NCI-H446 (cell line): ENCODE results near the gene PHLDB3.
"Not testable (repeated sequence)": the region's sequence is repeated elsewhere in the genome, so short reads cannot be mapped to it uniquely, and the experiment has no call there.

ENCODE experiments used
- DNase-seq, 2 experiments: peaks; one replicate each; lab custom pipeline; 2025; lab: John Stamatoyannopoulos, UW

PHLDB3 gene

GRCh38 chr19:43504426-43505185 is at the start of gene PHLDB3:
TSS of gene PHLDB3 (minus strand) at chr19:43504746. CDS start at chr19:43504118, 628 bp downstream.
- peak in 1 of 2 experiments; percentile 29 for DNase-seq

DNA sequence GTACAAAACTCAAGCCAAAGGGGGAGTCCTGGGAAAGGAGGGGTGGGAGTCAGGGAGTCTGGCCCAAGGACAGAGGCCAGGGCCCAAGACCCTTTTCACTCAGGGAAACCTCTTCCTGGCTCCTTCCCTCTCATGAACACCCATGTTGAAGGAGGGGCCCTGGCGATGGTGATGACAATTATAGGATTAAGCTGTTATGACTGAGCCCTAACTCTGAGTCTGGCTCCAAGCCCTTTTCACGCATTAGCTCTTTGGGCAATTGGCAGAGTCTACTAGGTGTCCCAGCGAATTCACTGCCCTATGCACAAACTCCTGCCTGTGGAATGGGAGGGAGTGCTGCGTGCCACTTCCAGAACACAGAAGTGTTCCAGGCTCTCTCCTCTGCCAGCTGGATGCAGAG is 49.1 kb upstream of the PHLDB3 start:
- no peak for DNase-seq

DNA sequence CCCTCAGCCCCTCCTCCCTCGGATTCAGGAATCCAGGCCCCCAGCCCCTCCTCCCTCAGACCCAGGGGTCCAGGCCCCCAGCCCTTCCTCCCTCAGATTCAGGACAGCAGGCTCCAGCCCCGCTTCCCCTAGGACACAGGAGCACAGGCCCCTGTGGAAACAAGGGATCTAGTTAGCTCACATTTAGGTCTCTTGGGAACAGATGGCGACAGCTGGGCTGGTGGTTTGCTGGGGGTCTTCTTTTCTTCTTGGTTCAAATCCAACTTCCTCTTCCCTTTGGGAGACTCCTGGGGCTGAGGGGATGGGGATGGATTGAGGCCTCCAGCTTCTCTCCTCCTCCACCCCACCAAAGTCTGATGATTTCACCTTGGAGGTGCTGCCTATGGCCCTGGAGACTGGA is 48.1 kb upstream of the PHLDB3 start:
- DNase-seq, result no peak

- no peak for DNase-seq
Observed at GRCh38 chr19:43552198-43552450, 47.6 kb upstream of the PHLDB3 start.

DNA sequence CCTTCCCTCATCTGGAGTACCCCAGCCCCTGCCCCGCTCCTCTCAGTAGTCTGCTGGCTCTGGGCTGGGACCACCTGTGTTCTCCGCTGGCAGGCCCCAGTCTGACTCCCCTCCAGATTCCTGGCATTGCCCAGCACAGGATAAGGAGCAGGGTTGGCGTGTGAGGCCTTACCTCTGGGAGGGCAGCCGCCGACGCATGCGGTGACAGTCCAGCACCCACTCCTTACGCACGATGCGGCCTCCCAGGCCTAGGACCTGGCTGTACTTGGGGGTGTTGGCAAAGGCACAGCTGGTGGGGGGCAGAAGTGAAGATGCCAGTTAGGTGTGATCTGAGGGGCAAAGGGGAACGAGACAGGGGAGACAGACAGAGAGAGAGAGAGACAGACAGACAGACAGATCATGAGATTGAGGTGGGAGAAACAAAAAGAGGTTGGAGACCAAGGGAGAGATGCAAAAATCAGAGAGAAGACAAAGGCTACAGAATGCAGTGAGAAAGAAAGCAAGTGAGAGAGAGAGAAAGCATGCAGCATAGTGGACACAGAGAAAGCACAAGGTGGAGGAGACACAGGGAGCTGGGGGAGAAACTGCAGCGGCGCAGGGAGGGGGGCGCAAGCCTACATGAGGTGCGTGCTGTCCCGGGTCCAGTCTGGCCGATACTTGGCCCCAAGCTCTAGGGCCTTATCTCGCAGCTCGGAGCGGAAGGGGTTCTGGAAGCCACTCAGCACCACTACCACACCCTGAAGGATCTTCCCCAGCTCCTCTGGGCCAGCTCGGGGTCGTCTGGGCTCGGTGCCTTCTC is 47.1 kb upstream of the PHLDB3 start:
- DNase-seq, result no peak

GRCh38 chr19:43548706-43549105 is 44.2 kb upstream of the PHLDB3 start:
- DNase-seq, result no peak

- not testable (repeated sequence) for DNase-seq
Observed at GRCh38 chr19:43547926-43548325, 43.4 kb upstream of the PHLDB3 start.

DNA sequence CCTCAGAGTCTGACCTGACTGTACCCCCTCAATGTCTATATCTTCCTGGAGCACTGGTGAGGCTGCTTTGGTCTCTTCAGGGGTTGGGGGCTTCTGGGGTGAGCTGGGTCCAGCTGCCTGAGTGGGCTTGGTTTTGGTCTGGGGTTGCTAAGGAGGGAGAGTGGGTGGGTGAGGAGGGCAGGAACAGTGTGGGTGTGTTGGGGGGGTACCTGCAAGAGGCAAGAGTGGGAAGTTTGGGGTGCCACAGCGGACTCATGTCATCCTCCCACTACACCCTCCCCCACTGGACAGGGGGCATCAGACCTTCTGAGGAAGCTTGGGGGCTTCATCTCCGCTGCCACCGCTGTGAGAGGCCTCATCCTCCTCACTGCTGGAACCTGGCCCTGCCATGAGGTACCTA is 42.0 kb upstream of the PHLDB3 start:
- DNase-seq, result no peak

GRCh38 chr19:43545981-43546380 is 41.4 kb upstream of the PHLDB3 start:
- no peak for DNase-seq

GRCh38 chr19:43545276-43545675 is 40.7 kb upstream of the PHLDB3 start:
- DNase-seq, result no peak

DNA sequence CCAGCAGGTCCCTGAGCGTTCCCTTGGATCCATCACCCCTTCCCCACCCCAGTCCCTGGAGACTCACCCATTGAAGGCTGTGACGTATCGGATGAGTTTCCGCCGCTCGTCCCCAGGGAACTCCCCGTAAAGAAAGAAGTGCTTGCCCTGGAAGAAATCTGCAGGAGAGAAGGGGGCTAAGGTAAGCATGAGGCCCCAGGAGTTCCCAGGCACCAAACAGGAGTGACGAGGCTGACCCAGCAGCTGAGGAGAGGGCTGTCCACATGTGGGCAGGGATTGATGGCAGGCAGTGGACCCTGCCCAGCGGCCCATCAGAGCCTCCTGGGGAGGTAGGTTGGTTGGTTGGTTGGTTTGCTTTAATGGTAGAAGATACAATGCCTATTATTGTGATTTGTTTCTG is 39.5 kb upstream of the PHLDB3 start:
- DNase-seq, result no peak

DNA sequence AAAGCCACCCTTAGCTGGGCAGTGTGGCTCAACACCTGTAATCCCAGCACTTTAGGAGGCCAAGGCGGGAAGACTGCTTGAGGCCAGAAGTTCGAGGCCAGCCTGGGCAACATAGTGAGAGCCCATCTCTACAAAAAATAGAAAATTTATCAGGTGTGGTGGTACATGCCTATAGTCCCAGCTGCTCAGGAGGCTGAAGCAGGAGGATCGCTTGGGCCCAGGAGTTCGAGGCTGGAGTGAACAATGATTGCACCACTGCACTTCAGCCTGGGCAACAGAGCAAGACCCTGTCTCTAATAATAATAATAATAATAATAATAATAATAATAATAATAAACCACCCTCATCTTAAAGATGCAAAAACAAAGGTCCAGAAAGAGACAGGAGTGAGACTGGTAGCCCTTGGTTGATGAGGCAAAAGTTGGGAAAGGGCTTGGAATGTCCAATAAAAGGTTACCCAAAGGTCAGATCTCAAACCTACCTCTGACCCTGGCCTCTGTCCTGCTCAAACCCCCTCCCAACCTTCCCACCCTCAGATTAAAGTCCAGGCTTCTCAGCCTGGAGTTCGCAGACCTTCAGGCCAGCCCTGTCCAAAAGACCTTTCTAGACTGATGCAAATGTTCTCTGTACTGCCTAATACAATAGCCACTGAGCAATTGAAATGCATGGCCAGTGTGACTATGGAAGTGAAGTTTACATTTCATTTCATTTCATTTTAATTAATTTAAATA is 37.5 kb upstream of the PHLDB3 start:
- DNase-seq, result no peak

DNA sequence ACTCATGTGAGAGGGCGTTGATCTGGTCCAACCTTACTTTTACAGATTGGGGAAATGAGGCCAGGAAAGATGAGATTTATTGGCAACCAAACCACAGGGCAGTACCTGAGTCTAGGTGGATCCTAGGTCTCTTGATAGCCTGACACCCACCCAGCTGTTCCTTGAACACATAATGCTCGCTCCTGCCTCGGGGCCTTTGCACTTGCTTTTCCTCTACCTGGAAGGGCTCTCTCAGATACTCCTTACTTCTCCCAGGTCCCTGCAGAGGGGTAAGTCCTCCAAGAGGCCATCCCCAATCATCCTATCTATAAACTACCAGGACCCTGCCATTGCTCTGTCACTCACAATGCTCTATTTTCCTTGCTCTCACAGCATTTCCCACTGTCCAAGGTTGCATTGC is 35.8 kb upstream of the PHLDB3 start:
- DNase-seq, result no peak

GRCh38 chr19:43538922-43539321 is 34.4 kb upstream of the PHLDB3 start:
- no peak for DNase-seq

GRCh38 chr19:43534816-43535761 is 30.5 kb upstream of the PHLDB3 start:
- no peak for DNase-seq

- no peak for DNase-seq
Observed at GRCh38 chr19:43534305-43534815, 29.8 kb upstream of the PHLDB3 start.

DNA sequence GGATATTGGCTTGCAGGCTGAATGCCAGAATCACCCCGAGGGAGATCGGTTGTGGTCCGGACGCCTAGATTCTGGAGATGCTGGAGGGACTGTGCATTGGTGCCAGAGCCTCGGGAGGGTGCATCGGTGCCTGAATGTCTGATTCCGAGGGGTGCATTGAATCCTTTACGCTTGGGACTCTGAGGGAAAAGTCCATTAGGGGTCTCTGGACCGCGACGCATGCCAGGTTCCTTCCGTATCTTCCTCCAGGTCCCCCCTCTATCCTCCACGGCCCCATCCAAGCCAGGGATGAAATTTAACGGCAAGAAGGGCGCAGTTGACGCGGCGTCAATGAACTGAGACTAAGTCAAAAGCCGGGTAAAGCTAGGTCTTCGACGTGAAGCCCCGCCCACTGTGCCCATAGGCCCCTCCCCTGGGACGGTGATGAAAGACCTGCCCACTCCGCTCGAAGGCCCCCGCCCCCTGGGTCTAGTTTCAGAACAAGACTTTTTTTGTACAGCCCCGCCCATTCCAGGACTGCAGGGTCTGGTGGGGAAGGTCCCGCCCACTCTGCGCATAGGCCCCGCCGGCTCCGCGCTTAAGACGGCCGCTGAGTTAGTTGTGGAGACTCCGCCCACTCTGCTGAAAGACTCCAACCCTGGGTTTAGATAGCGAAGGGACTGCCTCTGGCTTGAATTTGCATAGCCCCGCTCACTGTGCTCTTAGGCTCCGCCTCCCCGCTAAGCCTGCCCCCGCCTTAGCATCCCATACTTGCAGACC is 29.2 kb upstream of the PHLDB3 start:
- peak; percentile 74 to 94 for DNase-seq

DNA sequence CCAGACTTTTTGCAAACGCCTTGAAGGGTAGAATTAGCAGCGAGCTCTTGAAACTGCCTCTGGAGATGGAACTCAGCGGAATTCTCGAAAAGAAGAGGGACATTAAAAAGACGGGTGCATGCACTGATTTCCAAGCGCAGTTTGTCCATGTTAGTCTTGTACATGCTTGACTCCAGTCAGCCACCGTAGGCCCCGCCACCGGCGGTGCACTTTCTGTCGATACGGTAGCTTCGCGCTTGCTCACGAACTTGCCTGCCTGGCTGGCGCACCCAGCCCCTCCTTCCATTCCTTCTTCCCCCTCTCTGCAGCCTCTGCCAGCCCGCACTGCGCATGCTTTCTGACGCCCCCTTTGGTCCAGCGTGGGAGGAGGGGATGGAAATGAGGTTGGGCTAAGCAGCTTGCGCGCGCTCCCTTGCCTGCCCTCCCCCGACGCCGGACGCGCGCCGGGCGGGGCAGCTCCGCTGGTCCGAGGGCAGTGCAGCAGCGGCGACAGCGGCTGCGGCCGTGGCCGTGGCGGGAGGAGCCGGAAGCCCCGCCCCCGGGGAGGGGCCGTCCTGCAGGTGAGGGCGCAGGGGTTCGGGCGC is 28.5 kb upstream of the PHLDB3 start, which contains the start of gene ZNF575:
ZNF575 (plus strand) TSS at position 227 of the 584 bp plus-strand sequence. CDS start 1,235 bp downstream, outside the sequence.
- DNase-seq, result peak; percentile 83 to 94

GRCh38 chr19:43532571-43532961 is 28.0 kb upstream of the PHLDB3 start:
- DNase-seq, result peak; percentile 55 to 75
